ENCODE data around the gene ACTN2.

ACTN2 gene

DNA sequence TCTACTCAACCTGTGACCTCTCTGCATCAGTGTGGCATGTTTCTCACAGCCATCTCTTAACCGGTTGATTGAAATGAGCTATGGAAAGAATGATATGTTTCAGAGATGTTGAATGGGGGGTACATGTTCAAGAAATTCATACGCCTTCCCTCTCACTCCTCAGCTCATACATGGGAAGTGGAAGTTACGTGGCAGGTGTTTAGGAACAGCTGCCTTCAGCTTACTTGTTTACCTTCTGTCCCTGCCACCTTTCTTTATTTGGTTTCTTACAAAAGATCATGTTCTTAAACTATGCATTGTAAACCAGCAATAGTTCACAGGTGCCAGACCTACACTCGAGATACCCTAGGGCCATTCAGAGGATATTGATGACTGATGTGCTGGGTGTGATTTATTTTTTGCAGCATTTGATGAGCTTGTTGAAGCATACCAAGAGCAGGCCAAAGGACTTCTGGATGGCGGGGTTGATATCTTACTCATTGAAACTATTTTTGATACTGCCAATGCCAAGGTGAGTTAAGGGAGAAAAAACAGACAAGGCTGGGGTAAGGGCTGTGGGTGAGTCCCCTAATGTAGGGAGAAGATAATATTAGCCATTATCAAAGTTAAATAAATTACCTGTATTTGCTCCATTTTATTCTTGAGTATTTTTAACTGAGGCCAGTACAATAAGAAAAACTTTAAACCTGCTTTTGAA lies 126.2 kb downstream of the ACTN2 start:
- FAIRE-seq (no peak), DNase-seq (ENCODE audit: low spot score) (no peak)

All from RCC 7860 (cell line).